Embryonic facial prominence (tissue), 1 donor: ENCODE data around the gene EIF5AL1.
"Not testable (repeated sequence)": the region's sequence is repeated elsewhere in the genome, so short reads cannot be mapped to it uniquely, and the experiment has no call there.

Experiments used
- DNase-seq: peaks from one replicate; pipeline ENCODE4 v3.0.0-alpha.2; 2016; ENCODE audit errors: extremely low spot score

The EIF5AL1 gene

GRCh38 chr10:79555354-79556309 is 43.3 kb downstream of the EIF5AL1 start:
- DNase-seq: no peak

DNA sequence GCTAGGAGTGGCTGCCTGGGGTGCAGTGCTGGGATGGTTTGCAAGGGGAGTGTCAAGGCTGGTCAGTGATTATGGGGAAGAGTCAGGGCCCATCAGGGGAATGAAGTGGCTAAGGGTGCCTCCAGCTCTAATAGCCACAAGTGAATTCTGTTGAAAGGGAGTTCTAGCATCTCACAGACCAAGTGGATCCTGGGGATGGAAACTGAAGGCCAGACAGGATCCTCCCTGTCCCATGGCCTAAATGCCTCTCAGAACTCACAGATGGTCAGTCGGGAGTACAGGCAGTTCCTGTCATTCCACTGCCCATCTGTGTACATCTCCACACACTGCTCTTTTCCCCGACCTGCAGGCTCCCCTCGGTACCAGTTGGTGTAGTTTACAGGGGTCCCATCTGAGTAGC is 44.6 kb downstream of the EIF5AL1 start:
- DNase-seq: not testable (repeated sequence)

- DNase-seq: no peak
These were observed 47.4 kb downstream of the EIF5AL1 start for GRCh38 chr10:79559726-79560125.

DNA sequence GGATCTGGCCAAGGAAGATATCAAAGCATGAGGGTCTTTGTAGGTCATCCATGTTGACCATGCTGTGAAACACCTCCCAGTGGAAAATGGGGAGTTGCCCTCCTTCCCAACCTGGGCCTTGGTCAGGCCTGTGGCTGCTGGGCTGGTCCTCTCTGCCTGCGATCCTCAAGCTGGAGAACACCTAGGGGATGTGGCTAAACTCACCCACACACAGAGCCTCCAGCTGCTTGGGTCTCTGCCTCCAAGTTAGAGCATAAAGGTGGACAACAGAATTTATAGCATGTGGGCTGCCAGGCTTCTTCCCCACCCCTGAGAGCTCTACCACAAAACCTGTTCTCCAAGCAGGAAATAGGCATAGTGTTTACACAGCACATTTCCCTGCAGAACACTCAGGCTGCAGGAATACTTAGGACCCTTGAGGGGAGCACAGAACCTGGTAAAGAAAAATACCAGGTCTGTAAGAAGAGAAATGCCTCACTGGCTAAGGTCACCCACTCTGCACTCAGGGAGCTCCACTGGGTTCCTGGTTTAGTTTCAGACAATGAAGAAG is 47.9 kb downstream of the EIF5AL1 start, which contains the start of gene SFTPA2:
TSS of gene SFTPA2 (minus strand) at position 248 of the 550 bp plus-strand sequence. CDS start 924 bp downstream, outside the sequence.
- DNase-seq: no peak

DNA sequence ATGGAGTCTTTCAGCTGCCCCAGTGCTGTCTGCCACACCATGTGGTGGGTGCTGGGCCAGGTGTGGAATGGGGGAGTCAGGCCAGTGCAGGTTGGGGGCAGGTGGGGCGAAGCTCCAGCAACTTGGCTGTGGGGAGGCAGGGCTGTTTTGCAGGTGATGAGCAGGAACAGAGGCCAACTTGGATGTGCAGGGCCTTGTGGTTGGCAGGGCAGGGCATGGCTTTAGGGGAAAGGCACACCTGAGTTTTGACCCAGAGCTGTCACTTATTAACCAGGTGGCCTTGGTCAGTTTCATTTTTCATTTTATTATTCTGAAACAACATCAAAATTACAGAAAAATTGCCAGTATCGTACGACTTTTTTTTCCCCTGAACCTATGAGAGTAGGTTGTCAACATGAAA is 48.9 kb downstream of the EIF5AL1 start:
- no peak for DNase-seq

DNA sequence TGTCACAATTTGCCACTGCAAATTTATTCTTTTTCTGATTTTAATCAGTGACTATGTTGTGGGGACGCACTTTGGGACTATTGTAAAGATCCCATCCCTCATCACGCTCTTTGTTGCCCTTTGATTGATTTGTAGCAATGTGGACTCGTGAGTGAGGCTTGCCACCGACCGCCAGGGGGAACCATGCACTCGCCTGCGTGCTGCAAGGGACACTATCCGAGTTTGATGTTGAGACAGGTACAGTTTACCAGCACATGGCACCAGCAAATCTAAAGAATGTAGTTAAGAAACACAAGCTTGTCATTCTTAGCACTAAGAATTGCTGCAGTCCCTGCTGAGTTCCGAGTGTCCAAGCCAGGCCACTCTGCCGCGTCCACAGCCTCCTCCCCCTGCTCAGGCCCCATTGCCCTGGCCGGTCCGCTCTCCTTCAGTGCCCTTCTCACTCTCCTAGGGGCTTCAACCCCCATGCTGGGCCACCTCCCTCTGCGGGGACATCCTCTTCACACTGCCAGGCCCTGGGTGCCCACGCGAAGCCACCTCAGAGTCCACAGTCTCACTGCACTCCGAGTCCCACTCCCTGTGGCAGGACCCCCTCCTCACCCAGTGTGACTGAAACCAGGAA is 49.9 kb downstream of the EIF5AL1 start:
- DNase-seq: peak; percentile 34

- DNase-seq: no peak
These were observed 51.1 kb downstream of the EIF5AL1 start for GRCh38 chr10:79563426-79563825.
